HG03521 (cell line): Measurements from ENCODE around the gene HOXC13.

Experiments
- ATAC-seq: cut with Tn5 transposase; IDR thresholded peaks from one replicate; pipeline ENCODE4 v1.9.1; 2021; ENCODE audit warnings: mild to moderate bottlenecking, moderate library complexity; ENCODE audit not compliant: unreplicated experiment

Gene HOXC13

GRCh38 chr12:53954694-53955035, 16.0 kb downstream of the HOXC13 start, which contains the start of gene HOXC12:
TSS of gene HOXC12 (plus strand) at chr12:53954903. CDS start at chr12:53954930, 27 bp downstream.
- no peak for ATAC-seq

DNA sequence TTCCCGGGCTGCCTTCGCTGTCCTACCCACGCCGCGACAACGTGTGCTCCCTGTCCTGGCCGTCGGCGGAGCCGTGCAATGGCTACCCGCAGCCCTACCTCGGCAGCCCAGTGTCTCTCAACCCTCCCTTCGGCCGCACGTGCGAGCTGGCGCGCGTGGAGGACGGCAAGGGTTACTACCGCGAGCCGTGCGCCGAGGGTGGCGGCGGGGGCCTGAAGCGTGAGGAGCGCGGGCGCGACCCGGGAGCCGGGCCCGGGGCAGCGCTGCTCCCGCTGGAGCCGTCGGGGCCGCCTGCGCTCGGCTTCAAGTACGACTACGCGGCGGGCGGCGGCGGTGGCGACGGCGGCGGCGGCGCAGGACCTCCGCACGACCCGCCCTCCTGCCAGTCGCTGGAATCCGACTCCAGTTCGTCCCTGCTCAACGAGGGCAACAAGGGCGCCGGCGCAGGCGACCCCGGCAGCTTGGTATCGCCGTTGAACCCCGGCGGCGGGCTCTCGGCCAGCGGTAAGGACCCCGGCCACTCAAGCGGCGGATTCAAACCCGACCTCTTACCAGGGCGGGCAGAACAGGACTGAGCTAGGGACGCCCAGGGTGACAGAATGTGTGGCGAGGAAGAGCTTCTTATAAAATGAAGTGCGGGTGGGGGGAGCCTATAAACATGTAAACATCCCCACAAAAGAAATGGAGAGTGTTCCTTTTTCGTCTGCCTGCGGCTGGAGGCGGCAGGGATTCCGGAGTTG, 16.6 kb downstream of the HOXC13 start:
- ATAC-seq: no peak

DNA sequence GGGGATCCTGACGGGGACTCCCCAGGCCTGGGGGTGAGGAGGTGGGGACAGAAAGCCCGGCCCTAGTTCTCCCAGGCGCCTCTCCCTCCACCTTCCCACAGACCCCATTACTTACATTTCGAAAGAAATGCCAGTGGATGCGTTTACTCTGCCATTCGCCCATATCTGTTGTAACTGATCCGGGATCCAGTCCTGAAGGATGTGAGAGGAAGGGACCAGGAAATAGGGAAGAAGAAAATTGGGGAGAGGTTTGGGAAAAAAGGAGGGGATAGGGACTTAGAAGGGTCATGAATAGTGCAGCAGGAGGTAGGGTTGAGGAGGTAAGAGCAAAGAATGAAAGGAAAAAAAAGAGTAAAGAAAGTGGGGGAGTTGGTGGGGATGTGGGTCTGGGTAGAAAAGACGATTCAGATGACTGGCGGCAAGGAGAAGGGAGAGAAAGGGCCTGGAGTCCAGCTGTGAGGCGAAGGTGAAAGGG, 17.2 kb downstream of the HOXC13 start:
- no peak for ATAC-seq

- ATAC-seq: no peak
Measured at GRCh38 chr12:53956251-53956887, 17.7 kb downstream of the HOXC13 start.

- no peak for ATAC-seq
Measured at GRCh38 chr12:53956914-53957536, 18.4 kb downstream of the HOXC13 start.

- no peak for ATAC-seq
Measured at GRCh38 chr12:53958128-53958527, 19.5 kb downstream of the HOXC13 start.

DNA sequence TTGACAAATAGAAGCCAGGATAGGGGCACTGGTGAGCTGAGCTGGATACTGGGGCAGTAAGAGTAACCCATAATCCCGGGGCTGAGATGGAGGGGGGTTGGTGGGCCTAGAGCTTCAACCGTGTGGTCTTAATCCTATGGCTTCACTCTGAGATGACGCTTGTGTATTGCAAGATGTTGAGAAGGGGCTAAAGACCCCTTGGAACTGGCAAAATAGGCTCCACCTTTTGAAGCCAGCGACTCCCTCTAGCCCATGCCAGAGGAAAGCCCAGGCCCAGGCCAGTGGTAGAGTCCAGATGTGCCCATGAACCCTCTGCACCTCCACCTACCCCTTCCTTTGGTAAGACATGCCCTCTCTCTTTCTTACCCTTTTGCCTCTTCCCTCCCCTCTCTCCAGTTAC, 20.7 kb downstream of the HOXC13 start:
- no peak for ATAC-seq

GRCh38 chr12:53960187-53961024, 21.8 kb downstream of the HOXC13 start:
- no peak for ATAC-seq

DNA sequence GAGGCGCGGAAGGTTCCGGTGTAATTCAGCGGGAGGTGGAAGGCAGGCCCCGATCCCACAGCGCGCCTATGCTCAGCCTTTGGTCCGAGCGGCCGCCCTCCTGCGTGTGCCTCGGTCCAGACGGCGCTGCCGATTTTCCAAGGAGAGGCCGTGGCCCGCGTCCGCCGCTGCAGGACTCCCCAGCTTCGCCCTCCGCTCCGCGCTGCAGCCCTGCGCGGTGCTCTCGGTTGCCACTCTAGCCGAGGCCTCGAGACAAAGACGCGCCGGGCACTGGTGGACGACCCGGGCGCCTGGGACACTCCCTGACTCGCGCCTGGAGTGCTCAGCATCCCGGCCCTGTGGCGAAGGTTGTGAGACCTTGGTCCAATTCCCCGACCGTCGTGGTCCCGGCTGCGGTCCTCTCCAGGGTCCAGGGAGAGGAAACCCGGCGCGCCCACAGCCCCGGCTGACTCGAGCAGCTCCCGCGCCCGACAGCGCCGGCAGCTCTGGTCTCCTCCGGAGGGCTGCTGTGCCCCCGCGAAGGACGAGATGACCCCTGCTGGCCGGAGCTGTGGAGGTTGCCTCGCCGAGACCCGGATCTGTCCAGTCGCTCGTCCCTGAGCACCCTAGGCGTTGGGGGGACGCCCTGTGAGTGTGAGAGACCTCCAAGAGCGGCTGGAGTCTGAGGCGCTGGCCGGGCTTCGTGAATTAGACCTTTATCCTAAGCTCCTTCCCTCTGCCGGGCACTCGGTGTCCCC, 22.6 kb downstream of the HOXC13 start:
- no peak for ATAC-seq

DNA sequence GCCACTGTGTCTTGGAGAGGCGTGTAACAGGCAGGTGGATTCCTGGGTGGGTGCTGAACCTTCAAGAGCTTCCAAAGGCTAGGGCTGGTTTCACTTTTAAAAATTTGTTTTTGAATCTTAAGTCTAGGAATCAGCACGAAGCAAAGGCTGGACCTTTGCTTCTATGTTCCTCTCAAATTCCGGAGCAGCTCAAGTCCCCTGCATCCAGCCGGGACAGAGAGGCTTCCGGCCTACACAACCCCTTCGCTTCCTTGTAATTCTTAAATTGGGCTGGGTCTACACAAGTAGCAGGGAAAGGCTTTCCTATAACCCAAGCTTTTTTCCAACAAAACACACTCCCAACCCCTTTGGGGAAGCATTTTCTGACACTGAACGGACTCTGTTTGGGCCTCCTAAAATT, 24.4 kb downstream of the HOXC13 start:
- ATAC-seq: no peak

DNA sequence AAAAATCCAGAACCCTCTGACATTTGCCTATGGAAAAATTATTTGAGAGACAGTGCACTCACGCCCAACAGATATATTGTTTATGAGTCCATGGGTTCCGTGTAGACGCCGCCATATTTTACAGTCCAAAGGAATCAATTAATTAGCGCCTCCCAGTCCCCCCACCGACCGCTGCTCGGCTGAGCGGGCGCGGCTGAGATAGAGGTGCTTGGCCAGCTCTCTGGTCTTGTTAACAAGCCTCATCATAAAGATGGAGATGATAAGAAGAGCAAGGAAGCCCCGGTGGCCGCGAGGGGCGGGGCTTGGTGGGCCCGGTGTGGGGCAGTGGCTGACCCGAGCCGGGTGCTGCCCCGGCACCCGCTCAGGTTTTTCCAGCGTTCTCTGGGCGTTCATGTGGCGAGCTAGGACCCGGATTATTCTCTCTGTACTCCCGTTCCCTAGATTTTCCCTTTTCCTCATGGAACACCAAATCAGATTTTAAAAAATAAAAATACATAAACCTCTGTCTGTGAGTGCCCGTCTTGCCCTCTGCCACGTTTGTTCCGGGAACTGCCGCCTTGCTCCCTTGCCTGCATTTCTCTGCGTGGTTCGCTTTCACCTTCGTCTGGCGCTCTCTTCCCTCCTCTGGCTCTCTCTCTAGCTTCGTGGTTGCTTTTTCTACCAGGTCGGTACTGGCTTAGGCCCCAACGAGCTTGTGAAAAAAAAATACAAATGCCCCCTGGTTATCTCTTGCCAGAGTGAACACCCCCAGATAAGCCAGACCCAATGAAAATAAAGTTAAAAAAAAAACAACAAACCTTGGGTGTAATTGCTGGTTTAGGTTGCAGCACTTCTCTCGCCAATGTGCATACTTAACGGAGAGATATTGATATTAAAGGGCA, 25.0 kb downstream of the HOXC13 start:
- ATAC-seq: no peak

- no peak for ATAC-seq
Measured at GRCh38 chr12:53964315-53964713, 25.7 kb downstream of the HOXC13 start.

DNA sequence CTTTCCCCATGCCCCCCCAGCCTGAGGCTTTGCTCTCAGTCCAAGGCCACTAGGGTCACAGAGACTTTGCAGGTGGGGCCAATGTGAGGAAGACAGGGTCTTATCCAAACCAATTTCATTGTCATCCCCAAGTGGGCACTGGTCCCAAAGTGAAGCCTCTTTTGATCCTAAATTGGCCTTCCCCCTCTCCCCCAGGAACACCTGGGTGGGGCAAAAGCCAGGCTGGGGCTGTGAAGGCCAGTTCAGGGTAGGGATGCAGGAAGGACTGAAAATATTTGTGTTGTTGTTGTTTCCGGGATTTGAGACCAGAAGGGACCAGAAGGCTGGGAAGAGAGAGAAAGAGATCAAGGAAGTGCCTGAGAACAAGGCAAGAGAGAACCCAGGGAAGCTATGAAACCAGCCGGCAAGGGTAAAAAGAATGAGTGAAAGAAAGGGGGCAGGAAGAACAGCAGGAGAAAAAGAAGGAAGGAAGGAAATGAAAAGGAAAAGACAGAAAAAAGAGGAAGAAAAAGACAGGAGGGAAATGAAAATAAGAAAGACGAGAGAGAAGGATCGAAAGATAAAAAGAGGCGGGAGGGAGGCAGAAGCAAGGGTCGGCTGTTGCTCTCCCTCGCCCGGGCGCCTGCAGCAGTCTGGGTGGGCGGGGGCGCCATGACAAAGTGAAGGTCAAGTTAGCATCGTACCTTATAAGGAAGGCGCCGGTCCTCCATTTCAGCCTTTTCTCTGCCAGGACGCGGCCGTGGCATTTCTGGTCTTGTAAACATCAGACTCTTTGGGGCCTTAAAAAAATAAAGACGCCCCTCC, 26.9 kb downstream of the HOXC13 start:
- ATAC-seq: no peak

GRCh38 chr12:53966085-53966384, 27.4 kb downstream of the HOXC13 start:
- ATAC-seq: no peak

DNA sequence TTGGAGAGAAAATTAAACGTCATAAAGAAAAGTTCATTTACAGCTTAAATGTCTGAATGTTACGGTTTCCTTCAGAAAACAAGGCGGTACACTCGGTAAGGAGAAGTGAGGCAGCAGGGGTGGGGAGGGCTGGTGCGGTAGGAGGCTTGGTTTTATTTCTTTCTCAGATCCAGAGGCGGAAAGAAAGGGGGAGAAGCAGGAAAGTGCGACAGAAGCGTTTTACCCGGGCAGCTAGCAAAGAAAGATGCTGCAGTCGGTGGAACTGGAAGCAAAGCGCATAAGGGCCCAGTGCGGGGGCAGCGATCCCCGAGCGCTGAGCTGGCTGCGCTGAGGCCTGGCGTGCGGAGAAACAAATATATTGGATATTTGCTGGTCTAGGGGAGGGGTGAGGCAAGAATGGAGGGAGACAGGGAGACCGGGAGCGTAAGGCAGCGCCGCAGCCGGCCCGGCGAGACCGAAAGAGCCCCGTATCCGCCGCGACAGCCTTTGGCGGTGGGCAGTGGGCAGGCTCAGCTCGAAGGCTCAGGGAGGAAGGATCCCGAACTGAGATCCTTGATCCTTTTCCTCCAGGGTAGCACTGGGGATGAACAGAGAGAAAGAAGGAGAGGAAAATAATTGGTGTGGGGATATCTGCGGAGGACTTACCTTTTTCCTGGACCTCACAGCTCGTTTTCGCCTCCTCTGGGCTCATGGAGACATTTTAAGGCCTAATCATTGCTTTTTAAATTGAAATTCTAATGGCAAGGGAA, 27.9 kb downstream of the HOXC13 start:
- no peak for ATAC-seq

DNA sequence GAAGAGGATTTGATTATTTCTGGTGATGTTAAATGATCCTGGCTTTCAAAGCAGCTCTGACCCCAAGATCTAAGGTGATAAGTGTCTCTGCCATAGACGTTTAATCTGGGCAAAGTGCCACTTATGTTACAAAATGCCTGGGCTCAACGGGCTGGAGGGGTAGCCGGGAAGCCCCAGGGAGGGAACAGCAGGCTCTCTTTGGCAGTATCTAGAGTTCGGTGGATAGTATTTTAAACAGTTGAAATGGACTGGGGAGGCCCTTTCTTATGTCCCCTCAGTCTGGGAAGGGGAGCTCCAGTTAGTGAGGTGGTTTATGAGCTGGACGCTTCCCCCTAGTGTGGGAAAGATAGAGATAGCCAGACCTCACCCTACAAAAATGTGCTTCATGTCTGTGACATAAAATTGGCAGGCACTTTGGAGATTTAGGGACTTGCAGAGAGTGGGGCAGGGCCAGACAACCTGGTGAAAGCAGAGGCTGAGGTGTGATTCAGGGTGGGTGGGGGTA, 28.8 kb downstream of the HOXC13 start:
- ATAC-seq: no peak

GRCh38 chr12:53968214-53969127, 29.8 kb downstream of the HOXC13 start:
- no peak for ATAC-seq
